ENCODE results near the gene LLGL1. TPM values are rescaled to one million over a fixed set of nuclear protein-coding genes. Genes with fewer than 3 reads are reported as not detected.

LLGL1 gene
- polyA plus RNA-seq, 4 donors, result 26.8 to 43.2 (median 32.3) TPM

DNA sequence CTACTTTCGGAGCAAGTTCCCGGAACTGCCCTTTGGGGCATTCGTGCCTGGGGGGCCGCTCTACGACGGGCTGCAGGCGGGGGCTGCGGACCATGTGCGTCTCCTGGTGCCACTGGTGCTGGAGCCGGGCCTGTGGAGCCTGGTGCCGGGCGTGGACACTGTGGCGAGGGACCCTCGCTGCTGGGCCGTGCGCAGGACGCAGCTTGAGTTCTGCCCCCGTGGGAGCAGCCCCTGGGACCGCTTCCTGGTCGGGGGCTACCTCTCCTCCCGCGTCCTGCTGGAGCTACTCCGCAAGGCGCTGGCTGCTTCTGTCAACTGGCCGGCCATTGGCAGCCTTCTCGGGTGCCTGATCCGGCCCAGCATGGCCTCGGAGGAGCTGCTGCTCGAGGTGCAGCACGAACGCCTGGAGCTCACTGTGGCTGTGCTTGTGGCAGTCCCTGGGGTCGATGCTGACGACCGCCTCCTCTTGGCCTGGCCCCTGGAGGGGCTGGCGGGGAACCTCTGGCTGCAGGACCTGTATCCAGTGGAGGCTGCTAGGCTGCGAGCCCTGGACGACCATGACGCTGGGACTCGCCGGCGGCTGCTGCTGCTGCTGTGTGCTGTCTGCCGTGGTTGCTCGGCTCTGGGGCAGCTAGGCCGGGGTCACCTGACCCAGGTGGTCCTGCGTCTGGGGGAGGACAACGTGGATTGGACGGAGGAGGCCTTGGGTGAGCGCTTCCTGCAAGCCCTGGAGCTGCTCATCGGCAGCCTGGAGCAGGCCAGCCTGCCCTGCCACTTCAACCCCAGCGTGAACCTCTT lies 38.6 kb downstream of the LLGL1 start:
- no peak for DNase-seq (ENCODE audit: low read depth in 4 of 4, low spot score in 3 of 4)

DNA sequence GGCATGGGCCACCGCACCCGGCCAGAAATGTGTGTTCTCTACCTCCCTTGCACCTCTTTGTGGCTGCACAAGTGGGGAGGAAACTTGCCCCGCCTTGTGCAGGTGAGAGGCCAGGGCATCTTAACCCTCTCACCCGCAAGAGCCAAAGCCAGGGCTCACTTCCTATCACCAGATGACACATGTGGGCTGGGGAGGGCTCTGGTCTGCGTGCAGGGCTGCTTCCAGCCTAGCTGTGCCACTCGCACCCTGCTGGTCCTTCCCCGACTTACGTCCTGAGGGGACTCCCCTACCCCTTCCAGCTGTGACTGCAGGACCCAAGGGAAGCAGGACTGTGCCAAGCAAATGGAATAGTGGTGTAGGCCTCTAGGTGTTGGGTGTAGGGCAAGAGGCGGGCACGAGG lies 41.9 kb downstream of the LLGL1 start:
- DNase-seq (ENCODE audit: low read depth in 4 of 4, low spot score in 3 of 4), result no peak

DNA sequence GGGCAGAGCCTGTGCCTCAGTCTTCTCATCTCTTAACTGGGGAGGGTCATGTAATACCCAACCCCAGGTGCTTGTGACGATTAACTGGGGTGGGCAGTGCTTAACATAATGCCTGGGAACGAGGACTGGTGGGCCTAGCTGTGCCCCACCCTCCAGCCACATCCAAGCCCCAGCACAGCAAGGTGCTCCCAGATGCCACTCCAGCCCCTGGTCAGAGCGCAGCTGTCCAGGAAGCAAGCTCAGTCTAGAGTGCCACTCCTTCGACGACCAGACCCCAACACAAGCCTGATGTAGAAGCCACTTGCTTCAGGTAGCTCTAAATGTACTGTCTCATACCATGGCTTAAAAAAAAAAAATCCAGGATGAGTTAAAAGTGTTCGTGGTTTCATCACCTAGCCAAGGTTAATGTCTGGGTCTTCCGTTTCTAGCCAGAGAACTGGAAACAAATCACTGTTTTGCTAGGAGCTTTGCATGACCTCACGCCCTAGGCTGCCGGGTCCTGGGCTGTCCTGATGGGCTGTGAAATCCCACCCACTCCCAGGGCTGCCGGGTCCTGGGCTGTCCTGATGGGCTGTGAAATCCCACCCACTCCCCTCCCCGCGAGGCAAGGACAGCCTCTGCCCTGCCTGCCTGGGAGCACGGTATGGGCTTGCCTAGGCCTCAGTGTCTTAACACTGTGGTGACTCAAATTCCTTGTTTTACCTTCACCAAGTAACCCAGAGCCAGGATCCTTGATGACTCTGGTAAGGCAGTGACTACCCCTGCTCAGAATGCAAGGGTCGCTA lies 42.7 kb downstream of the LLGL1 start:
- no peak for DNase-seq (ENCODE audit: low read depth in 4 of 4, low spot score in 3 of 4)

DNA sequence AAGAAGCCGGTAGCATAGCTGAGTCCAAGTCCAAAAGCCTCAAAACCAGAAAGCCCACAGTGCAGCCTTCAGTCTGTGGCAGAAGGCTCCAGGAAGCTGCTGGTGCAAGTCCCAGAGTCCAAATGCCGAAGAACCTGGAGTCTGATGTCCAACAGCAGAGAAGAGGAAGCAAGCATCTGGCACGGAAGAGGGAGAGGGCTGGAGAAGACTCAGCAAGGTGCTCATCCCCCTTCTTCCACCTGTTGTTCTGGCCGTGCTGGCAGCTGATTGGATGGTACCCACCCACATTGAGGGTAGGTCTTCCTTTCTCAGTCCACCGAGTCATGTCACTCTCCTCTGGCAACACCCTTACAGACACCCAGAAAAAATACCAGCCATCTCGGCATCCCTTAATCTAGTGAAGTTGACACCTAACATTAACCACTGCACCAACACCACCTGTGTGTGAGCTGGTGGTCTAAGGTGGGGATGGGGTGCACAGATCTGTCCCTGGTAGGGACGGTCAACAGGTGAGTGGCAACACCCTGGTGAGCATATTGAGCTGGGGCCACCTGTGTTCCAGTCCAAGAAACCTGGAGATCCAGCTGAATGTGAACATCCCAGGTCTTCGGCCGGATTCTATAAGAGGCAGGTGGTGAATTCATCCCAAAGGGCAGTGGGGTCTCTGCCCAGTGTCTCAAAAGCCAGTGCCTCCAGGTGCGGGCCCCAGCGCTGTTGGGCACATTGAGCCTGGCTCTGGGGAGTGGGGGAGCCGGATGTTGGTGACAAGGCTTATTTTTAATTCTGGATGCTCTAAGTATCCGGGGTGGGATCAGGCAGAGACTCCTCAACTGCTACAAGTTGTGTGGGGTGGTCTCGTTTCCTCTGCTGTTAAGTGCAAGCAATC lies 44.9 kb downstream of the LLGL1 start:
- no peak for DNase-seq (ENCODE audit: low read depth in 4 of 4, low spot score in 3 of 4)

DNA sequence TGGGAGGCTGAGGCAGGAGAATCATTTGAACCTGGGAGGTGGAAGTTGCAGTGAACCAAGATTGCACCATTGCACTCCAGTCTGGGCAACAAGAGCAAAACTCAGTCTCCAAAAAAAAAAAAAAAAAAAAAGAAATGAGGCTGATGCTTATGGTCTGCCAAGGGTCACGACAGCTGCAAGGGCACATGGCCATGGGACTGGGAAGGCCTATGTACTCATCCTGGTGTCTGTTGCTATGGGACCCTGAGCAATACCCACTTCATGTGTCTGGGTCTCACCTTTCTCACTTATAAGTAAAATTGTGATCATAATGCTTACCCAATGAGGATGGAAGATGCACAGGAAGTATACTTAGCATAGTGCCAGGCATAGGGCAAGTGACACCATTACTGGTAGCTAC lies 51.6 kb downstream of the LLGL1 start:
- no peak for DNase-seq (ENCODE audit: low read depth in 4 of 4, low spot score in 3 of 4)

DNA sequence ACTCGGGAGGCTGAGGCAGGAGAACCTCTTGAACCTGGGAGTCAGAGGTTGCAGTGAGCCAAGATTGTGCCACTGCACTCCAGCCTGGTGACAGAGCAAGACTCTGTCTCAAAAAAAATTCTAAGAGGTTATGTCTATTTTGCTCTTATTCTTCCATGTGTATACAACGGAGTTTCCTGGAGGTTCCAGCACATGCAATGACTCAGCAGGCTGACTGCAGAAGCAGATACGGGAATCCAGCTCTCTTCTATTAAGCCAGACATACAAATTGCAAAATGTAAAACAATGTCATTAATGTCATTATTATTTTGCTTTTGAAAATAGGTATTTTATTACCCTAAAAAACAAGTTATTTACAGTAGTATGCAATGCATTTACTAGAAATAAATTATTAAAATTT lies 53.4 kb downstream of the LLGL1 start:
- no peak for DNase-seq (ENCODE audit: low read depth in 4 of 4, low spot score in 3 of 4)

DNA sequence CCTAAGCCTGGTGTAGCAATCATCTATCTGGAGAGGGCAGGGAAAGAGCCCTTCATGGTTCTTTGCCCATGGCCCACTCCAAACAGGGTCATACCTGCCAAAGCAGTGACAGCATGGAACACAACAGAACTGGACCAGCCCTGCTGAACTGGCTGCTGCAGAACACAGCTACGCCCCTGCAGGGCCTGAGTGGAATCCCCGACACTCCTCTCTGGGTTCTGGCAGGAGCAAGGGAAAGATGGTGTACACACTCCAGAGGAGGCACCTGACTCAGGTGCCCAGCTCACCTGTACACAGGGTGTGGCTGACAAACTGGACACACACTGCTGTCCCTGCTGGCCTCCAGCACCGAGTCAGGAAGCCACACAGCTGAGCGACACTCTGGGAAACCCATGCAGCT lies 54.8 kb downstream of the LLGL1 start:
- DNase-seq (ENCODE audit: low read depth in 4 of 4, low spot score in 3 of 4), result no peak

DNA sequence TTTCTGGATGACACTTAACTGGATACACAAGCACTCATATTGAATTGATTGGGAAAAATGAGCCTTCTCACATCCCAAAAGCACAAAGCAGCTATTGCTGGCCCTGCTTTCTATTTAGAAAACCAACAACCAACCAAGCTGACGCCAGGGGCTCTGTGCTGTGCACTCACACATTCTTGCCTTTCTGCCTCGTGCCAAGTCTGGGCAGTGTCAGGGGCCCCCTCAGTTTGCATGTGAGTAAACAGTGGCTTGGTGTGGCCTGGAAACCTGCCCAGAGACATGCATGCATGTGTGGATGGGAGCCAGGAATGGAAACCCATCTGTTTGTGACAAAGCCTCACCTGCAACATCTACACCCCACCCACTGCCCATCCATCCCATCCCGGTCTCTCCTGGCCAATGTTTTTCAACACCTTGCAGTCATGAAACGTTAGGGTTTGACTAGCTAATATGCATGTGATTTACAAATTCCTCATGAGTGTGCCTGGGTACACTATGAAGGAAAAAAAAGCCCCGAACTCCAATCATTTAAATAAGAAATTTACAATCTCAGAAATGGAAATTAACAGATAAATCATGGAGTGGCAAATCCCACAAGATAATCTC lies 55.4 kb downstream of the LLGL1 start:
- no peak for DNase-seq (ENCODE audit: low read depth in 4 of 4, low spot score in 3 of 4)

DNA sequence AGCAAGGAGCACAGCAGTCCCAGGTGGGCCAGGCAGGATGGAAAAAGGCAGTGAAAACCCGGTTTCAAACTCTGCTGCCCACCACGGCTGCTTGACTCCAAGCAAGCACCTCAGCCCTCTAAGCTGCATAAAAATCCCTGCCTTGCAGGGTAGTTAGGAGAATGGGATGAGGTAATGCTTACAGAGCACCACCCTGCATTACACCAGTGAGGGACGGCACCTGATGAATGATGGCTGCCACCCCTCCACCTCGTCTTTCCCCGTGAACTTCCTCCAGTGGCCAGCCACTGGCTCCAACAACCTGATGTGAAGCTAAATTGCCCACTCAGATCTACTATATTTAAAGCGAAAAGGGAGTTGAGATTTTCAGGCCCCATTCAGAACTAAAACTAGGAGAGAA lies 56.4 kb downstream of the LLGL1 start:
- no peak for DNase-seq (ENCODE audit: low read depth in 4 of 4, low spot score in 3 of 4)

DNA sequence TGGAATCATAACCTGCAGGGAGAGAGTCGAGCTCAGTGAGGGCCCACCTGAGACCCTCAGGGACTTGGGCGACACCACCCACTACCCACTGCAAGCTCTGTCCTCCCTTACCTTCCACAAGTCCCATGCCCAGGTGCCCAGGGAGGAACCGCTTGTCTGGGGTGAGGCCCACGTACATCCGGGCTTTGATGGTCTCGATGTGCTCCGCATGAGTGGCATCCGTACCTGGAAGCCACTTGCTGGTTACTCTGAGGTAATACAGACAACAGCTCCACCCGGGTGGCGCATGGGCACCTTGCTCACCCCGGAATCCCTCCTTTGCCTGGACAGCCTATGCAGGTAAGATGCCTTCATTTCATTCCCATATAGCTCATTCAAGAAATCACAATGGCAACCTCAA lies 59.9 kb downstream of the LLGL1 start:
- DNase-seq (ENCODE audit: low read depth in 4 of 4, low spot score in 3 of 4), result no peak

DNA sequence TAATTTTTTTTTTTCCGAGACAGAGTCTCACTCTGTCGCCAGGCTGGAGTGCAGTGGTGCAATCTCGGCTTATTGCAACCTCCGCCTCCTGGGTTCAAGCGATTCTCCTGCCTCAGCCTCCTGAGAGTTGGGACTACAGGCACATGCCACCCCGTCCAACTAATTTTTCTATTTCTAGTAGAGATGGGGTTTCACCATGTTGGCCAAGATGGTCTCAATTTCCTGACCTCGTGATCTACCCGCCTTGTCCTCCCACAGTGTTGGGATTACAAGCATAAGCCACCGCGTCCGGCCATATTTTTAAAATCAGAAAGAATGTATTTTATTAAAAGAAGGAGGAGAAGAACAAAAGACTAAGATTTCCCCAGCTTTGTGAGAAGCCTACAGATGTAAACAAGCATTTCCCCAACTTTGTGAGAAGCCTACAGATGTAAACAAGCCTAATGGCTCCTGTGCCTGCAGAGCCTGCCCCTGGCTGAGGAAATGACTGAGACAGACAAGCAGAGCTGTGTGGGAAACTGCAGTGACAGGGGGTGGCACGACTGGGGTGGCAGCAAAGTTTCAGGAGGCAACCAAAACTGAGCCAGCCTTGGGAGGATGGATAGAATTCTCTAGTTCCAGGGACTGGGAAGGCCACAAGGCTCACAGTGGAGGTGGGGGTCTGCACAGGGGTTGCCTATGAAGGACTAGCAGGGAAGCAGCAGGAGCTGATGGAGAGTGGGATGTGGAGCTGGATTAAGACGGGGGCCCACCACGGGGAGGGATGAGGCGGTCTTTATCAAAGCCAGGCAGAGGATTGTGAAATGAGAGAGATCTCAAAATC lies 66.5 kb downstream of the LLGL1 start:
- DNase-seq (ENCODE audit: low read depth in 4 of 4, low spot score in 3 of 4), result no peak

Other genes starting within 250 kb of the LLGL1 start
- gene ATPAF2, start 186.5 kb upstream of the LLGL1 start, polyA plus RNA-seq (ENCODE audit: insufficient read length in 4 of 4), result 10 to 100 TPM; 17.4 to 35.4 (median 21.9) TPM
- gene GID4, start 186.2 kb upstream of the LLGL1 start, polyA plus RNA-seq (ENCODE audit: insufficient read length in 4 of 4), result 10 to 100 TPM; 13.3 to 16.2 (median 14.5) TPM
- gene DRG2, start 137.7 kb upstream of the LLGL1 start, polyA plus RNA-seq (ENCODE audit: insufficient read length in 4 of 4), result 10 to 100 TPM; 29.6 to 44.7 (median 36.2) TPM
- gene MYO15A, start 116.9 kb upstream of the LLGL1 start, polyA plus RNA-seq (ENCODE audit: insufficient read length in 4 of 4), result 1 to 10 TPM; 2.9 to 6.2 (median 4.7) TPM
- 10 to 100 TPM; 58.8 to 70.6 (median 67.5) TPM for gene ALKBH5, start 41.8 kb upstream of the LLGL1 start, polyA plus RNA-seq (ENCODE audit: insufficient read length in 4 of 4)
- 100 to 1,000 TPM; 125 to 154 (median 138) TPM for gene FLII, start 33.1 kb downstream of the LLGL1 start, polyA plus RNA-seq (ENCODE audit: insufficient read length in 4 of 4)
- 10 to 100 TPM; 13.7 to 17.9 (median 14.1) TPM for gene MIEF2, start 35.0 kb downstream of the LLGL1 start, polyA plus RNA-seq (ENCODE audit: insufficient read length in 4 of 4)
- 10 to 100 TPM; 35.4 to 52.4 (median 42.5) TPM for gene TOP3A, start 89.4 kb downstream of the LLGL1 start, polyA plus RNA-seq (ENCODE audit: insufficient read length in 4 of 4)
- 10 to 100 TPM; 11.2 to 17.2 (median 14.9) TPM for gene SMCR8, start 89.7 kb downstream of the LLGL1 start, polyA plus RNA-seq (ENCODE audit: insufficient read length in 4 of 4)
- gene SHMT1, start 137.9 kb downstream of the LLGL1 start, polyA plus RNA-seq (ENCODE audit: insufficient read length in 4 of 4), result 10 to 100 TPM; 15.3 to 62.8 (median 50.2) TPM
- gene EVPLL, start 152.1 kb downstream of the LLGL1 start, polyA plus RNA-seq (ENCODE audit: insufficient read length in 4 of 4), result 1 to 10 TPM in 1 of 4 donors, under 1 TPM in 2, not detected in 1; 0.11 to 1.1 (median 0.76) TPM

Data from left renal pelvis (tissue), 4 donors.